Body of pancreas (tissue), 4 donors: ENCODE data around the gene STIMATE.

Experiments
- POLR2A ChIP-seq, 3 donors: fragments of 450-650 bp; IDR thresholded peaks; one replicate each; pipeline ENCODE4 v1.6.1; 2016; ENCODE audit warnings: antibody characterized with exemption in 3 of 3, mild to moderate bottlenecking in 2 of 3
- TF ChIP-seq, protein P1 (sequence below), 7 experiments: fragments of 450-650 bp in 4 of 7; fragments of 200-600 bp in 3 of 7; sonication (generic) in 3 of 7; IDR thresholded peaks; one replicate each; pipeline ENCODE4 v1.5.1; 2016 to 2019; ENCODE audit warnings: antibody characterized with exemption in 7 of 7

GRCh38 chr3:52882377-52882776, 15.0 kb downstream of the STIMATE start:
- TF ChIP-seq POLR2A (IDR thresholded peaks at IDR 0.05), result no peak
- TF ChIP-seq, protein P1, sequence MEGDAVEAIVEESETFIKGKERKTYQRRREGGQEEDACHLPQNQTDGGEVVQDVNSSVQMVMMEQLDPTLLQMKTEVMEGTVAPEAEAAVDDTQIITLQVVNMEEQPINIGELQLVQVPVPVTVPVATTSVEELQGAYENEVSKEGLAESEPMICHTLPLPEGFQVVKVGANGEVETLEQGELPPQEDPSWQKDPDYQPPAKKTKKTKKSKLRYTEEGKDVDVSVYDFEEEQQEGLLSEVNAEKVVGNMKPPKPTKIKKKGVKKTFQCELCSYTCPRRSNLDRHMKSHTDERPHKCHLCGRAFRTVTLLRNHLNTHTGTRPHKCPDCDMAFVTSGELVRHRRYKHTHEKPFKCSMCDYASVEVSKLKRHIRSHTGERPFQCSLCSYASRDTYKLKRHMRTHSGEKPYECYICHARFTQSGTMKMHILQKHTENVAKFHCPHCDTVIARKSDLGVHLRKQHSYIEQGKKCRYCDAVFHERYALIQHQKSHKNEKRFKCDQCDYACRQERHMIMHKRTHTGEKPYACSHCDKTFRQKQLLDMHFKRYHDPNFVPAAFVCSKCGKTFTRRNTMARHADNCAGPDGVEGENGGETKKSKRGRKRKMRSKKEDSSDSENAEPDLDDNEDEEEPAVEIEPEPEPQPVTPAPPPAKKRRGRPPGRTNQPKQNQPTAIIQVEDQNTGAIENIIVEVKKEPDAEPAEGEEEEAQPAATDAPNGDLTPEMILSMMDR (IDR thresholded peaks at IDR 0.05), result no peak
